Measurements from ENCODE around the gene SELENOS. TPM values are rescaled to one million over a fixed set of nuclear protein-coding genes. Genes with fewer than 3 reads are reported as not detected.

SELENOS gene
- polyA plus RNA-seq, 1 donor from 2014 or later: 136 TPM

DNA sequence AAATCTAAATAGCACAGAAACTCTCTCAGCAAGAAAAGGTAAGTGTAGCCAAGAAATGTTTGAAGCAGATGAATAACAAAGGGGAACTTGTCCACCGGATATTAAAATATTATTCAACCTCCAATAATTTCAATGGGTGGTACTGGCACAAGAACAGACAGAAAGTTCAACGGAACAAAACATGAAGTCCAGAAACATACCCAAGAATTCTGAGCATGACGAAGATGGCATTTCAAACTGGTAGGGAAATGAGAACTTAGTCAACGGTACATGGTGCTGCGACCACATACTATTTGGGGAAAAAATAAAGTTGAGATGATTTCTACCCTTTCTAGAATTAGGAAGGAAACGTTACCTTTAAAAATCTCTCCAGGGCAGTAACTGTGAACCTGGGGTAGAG lies 30.9 kb downstream of the SELENOS start:
- H3F3A ChIP-seq (ENCODE audit: insufficient read depth, low read length, poor library complexity, severe bottlenecking): peaks cover 3% of the 10 kb centered on the region
- H3K79me2 ChIP-seq (replicated peaks; ENCODE audit: insufficient read depth, low read length): peaks cover 61% of the 10 kb centered on the region
- no peak overlapping the region for H3K27ac ChIP-seq (ENCODE audit: low read length)
- no peaks in the 10 kb centered on the region for H4K20me1 ChIP-seq (ENCODE audit: insufficient read depth)
- no peaks in the 10 kb centered on the region for H3K9me2 ChIP-seq (ENCODE audit: insufficient read depth, low read length)
- no peak overlapping the region for H3K4me2 ChIP-seq (ENCODE audit: low read length)
- no peaks in the 10 kb centered on the region for H3K9me3 ChIP-seq (ENCODE audit: low read length)
- no peak overlapping the region for H3K4me3 ChIP-seq (ENCODE audit: low read length)
- no peak overlapping the region for H2AFZ ChIP-seq (ENCODE audit: low read depth, low read length)
- no peak for TF ChIP-seq EZH2 (IDR thresholded peaks at IDR 0.05; ENCODE audit: borderline replicate concordance, insufficient read depth, low read length, poor library complexity, severe bottlenecking)
- no peak for TF ChIP-seq RAD21 (conservative IDR thresholded peaks at IDR 0.05)
- no peaks in the 10 kb centered on the region for H3K36me3 ChIP-seq (ENCODE audit: insufficient read depth, low read length)
- no peak overlapping the region for H3K9ac ChIP-seq (ENCODE audit: low read length)
- H3K27me3 ChIP-seq (ENCODE audit: insufficient read depth, low read depth, low read length): no peaks in the 10 kb centered on the region

DNA sequence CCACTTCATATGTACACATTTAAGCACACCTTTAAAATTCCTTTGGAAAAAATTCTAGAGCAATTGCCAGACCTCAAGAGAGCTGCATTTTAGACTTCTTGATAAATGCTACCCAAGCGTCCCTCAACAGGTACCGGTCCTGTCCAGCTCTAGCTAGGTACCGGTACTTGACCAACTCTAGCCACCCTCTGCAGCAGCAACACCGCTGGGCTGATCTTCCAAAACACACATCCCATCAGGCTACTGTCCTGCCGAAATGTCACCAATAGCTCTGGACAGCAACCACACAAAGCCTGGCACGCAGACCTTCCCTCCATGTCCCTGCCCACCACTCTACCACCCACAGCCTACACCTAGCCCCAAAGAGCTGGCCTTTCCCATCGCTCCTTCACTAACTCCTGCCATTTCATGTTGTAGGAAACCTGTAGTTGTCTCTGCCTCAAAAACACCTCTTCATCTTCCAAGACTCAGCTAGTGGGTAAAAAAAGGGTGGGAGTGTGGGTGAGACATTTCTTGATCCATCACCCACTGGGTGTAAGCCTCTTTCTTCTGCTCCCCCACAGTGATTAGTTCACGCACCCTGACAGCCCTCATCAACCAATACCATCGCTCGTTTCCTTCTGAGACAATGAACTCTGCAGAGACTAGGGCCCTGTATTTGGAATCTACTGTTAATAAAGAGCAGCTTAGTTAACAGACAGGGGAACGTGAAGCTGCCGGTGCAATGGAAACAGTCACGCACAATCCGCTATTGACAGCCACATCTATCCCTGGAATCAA lies 32.2 kb downstream of the SELENOS start:
- Histone ChIP-seq H3K9me3 (ENCODE audit: low read length) (no peaks in the 10 kb centered on the region), H3K36me3 (ENCODE audit: insufficient read depth, low read length) (no peaks in the 10 kb centered on the region), H3K9me2 (ENCODE audit: insufficient read depth, low read length) (no peaks in the 10 kb centered on the region), H4K20me1 (ENCODE audit: insufficient read depth) (no peaks in the 10 kb centered on the region), H3K4me3 (ENCODE audit: low read length) (no peak overlapping the region), H3K27me3 (ENCODE audit: insufficient read depth, low read depth, low read length) (no peaks in the 10 kb centered on the region), H3K9ac (ENCODE audit: low read length) (no peak overlapping the region), H3K27ac (ENCODE audit: low read length) (no peak overlapping the region), H2AFZ (ENCODE audit: low read depth, low read length) (no peak overlapping the region), H3K4me2 (ENCODE audit: low read length) (no peak overlapping the region), H3K79me2 (replicated peaks; ENCODE audit: insufficient read depth, low read length) (peaks cover 63% of the 10 kb centered on the region), H3F3A (ENCODE audit: insufficient read depth, low read length, poor library complexity, severe bottlenecking) (no peaks in the 10 kb centered on the region)
- TF ChIP-seq, protein P1, sequence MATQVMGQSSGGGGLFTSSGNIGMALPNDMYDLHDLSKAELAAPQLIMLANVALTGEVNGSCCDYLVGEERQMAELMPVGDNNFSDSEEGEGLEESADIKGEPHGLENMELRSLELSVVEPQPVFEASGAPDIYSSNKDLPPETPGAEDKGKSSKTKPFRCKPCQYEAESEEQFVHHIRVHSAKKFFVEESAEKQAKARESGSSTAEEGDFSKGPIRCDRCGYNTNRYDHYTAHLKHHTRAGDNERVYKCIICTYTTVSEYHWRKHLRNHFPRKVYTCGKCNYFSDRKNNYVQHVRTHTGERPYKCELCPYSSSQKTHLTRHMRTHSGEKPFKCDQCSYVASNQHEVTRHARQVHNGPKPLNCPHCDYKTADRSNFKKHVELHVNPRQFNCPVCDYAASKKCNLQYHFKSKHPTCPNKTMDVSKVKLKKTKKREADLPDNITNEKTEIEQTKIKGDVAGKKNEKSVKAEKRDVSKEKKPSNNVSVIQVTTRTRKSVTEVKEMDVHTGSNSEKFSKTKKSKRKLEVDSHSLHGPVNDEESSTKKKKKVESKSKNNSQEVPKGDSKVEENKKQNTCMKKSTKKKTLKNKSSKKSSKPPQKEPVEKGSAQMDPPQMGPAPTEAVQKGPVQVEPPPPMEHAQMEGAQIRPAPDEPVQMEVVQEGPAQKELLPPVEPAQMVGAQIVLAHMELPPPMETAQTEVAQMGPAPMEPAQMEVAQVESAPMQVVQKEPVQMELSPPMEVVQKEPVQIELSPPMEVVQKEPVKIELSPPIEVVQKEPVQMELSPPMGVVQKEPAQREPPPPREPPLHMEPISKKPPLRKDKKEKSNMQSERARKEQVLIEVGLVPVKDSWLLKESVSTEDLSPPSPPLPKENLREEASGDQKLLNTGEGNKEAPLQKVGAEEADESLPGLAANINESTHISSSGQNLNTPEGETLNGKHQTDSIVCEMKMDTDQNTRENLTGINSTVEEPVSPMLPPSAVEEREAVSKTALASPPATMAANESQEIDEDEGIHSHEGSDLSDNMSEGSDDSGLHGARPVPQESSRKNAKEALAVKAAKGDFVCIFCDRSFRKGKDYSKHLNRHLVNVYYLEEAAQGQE (IDR thresholded peaks at IDR 0.05; ENCODE audit: borderline replicate concordance): no peak
- TF ChIP-seq POLR2AphosphoS5 (IDR thresholded peaks at IDR 0.05) (no peak), EP300 (conservative IDR thresholded peaks at IDR 0.05; ENCODE audit: poor library complexity, severe bottlenecking) (no peak), RAD21 (conservative IDR thresholded peaks at IDR 0.05) (no peak), EZH2 (IDR thresholded peaks at IDR 0.05; ENCODE audit: borderline replicate concordance, insufficient read depth, low read length, poor library complexity, severe bottlenecking) (no peak), TAF1 (IDR thresholded peaks at IDR 0.05; ENCODE audit: low read depth) (no peak), MXI1 (conservative IDR thresholded peaks at IDR 0.05; ENCODE audit: poor library complexity, severe bottlenecking) (no peak), SMC3 (conservative IDR thresholded peaks at IDR 0.05; ENCODE audit: poor library complexity) (no peak)
- TF ChIP-seq, protein P2, sequence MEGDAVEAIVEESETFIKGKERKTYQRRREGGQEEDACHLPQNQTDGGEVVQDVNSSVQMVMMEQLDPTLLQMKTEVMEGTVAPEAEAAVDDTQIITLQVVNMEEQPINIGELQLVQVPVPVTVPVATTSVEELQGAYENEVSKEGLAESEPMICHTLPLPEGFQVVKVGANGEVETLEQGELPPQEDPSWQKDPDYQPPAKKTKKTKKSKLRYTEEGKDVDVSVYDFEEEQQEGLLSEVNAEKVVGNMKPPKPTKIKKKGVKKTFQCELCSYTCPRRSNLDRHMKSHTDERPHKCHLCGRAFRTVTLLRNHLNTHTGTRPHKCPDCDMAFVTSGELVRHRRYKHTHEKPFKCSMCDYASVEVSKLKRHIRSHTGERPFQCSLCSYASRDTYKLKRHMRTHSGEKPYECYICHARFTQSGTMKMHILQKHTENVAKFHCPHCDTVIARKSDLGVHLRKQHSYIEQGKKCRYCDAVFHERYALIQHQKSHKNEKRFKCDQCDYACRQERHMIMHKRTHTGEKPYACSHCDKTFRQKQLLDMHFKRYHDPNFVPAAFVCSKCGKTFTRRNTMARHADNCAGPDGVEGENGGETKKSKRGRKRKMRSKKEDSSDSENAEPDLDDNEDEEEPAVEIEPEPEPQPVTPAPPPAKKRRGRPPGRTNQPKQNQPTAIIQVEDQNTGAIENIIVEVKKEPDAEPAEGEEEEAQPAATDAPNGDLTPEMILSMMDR (IDR thresholded peaks at IDR 0.05; ENCODE audit: poor library complexity, severe bottlenecking): no peak
